GM21619 (cell line): Measurements from ENCODE around the gene EHF.

Source experiments
- ATAC-seq: cut with Tn5 transposase; IDR thresholded peaks from one replicate; pipeline ENCODE4 v1.9.1; 2021; ENCODE audit not compliant: unreplicated experiment

The EHF gene

GRCh38 chr11:34643311-34643710 is 22.4 kb downstream of the EHF start:
- no peak for ATAC-seq

- ATAC-seq: no peak
Measured at GRCh38 chr11:34643846-34644245, 23.0 kb downstream of the EHF start.

- no peak for ATAC-seq
Measured at GRCh38 chr11:34644669-34645406, 23.9 kb downstream of the EHF start.

DNA sequence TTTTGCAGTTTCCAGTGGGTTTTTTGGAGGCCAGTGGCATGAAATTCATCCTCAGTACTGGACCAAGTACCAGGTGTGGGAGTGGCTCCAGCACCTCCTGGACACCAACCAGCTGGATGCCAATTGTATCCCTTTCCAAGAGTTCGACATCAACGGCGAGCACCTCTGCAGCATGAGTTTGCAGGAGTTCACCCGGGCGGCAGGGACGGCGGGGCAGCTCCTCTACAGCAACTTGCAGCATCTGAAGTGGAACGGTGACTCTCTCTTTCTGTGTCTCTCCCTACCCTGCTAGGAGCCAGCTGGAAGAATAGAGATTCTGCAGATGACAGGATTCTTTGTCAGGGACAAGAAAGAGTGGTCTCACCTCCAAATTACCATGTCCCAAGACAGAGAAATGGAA is 25.5 kb downstream of the EHF start:
- no peak for ATAC-seq

DNA sequence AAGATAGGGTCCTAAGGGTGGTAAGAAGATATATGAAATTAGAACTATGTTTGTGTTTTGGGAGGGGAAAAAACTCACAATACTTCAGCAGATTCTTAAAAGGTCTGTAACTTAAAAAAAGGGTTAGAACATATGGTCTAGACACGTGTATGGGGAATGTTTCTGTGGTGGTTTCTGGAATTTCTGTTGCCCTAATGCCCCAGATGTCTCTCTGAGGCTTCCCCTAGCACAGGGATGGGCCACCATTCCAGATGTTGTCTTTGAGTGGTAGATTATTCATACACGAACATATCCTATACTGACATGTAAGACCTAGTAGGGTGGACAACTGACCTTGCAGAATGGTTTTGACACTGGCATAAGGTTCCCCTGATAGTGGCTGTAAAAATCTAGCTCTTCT is 26.2 kb downstream of the EHF start:
- no peak for ATAC-seq

DNA sequence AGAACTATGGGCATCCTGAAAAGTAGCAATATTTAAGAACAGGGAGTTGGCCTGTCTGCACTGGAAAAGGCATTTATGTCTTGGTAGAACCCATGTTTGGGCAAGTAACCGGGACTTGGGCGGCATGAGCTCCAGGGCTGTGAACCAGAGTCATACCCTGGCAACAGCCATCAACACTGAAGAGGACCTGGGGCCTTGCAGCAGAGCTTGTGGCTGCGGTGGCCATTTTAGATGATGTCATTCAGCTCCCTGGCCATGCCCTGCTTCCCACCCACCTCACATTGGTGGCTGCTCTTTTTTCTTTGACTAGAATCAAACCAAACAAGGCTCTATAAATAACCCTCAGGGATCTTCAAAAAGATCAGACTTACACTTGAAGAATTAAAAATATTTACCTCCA is 26.6 kb downstream of the EHF start:
- ATAC-seq: no peak

DNA sequence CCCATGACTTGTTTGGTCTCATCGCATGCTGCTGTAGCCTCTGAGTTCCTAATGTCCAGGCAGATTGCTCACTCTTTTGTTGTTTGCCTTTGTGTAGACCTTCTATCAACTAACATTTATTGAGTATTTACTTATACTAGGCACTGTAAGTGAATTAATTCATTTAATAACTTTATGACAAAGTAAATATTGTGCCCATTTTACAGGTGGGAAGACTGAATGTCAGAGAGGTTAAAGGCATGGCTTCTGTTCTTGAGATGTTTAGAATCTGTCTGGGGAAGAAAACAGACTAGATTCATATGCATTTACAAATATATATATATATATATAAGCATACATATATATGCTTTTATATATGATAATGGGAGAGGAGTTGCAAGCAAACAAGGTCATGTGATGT is 27.1 kb downstream of the EHF start:
- no peak for ATAC-seq

DNA sequence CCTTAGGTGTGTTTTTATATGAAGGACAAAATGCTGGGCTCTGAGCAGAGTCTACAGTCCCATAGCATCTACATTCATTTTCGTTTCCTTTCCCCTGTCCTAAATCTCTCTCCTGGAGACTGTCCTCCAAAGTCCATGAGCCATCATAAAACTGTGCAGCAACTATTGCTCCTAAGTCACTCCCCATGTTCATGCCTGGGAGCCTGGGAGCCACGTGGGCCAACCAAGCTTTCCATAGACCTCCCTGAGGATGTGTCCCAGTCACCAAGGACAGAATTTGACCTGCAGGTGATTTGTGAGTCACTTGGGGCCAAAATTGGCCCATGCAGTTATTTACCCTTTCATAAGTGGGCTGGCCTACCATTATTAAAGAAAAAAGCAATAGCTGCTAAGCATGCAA is 28.7 kb downstream of the EHF start:
- no peak for ATAC-seq

DNA sequence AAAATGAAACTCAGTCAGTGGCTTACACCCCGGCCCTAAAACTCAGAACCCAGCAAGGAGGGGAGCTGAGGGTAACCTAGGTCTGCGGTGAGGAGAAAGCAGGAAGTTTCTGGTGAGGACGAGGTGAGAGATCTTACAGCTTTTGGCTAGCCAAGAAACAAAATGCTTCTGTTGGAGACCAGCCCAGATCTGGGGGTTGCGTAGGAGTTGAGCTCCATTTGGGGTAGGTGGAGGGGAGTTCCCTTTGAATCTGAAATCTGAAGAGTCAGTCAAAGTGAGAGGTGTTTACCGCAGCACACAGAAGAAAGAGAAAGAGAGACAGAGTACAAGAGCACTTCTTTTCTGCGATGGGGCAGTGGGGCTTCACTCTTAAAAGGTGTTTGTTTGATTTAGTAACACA is 29.6 kb downstream of the EHF start:
- peak; percentile 91 for ATAC-seq

DNA sequence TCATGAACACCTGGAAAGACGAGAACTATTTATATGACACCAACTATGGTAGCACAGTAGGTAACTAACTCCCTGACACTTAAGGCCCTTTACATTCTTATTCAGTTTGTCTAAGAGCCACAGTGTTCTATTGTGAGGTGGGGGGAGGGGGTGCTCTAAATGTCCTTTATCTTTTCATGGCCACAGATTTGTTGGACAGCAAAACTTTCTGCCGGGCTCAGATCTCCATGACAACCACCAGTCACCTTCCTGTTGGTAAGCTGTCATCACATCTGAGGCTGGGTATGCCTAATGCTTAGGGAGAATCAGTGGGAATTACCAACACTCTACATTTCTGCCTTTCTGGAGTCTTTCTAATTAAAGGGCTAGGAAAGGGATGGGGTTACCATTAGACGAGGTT is 30.7 kb downstream of the EHF start:
- ATAC-seq: no peak

- ATAC-seq: no peak
Measured at GRCh38 chr11:34652191-34652973, 31.5 kb downstream of the EHF start.

GRCh38 chr11:34653031-34653430 is 32.1 kb downstream of the EHF start:
- ATAC-seq: no peak

DNA sequence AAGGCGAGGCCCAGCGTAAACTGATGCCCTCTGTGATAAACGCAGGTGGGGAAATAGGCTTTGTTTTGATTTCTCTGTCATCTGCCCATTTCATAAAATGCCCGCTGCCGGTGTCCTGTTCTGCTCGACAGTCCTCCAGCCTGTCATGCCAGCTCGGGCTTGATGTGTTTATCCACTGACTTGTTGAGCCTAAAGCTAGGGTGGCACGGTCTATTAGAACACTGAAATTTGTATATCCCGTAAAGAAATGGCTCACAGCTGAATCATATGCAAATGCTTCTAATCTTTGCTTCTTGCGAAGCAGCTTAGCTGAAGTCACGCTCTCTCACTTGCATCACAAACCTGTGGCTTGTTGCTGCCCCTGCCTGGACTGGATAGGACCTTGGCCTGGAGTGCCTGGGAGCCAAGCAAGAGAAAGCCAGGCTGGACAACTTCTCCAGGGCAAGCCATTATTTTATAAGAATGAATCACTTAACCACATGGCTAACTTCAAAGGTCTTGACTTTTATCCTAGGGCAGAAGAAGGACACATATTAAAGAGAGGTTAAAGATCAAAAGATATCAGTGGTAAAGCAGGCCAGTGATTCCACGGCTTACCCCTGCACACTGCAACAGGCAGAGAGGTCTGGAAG is 33.1 kb downstream of the EHF start:
- ATAC-seq: no peak

GRCh38 chr11:34654483-34655334 is 33.8 kb downstream of the EHF start:
- ATAC-seq: no peak

DNA sequence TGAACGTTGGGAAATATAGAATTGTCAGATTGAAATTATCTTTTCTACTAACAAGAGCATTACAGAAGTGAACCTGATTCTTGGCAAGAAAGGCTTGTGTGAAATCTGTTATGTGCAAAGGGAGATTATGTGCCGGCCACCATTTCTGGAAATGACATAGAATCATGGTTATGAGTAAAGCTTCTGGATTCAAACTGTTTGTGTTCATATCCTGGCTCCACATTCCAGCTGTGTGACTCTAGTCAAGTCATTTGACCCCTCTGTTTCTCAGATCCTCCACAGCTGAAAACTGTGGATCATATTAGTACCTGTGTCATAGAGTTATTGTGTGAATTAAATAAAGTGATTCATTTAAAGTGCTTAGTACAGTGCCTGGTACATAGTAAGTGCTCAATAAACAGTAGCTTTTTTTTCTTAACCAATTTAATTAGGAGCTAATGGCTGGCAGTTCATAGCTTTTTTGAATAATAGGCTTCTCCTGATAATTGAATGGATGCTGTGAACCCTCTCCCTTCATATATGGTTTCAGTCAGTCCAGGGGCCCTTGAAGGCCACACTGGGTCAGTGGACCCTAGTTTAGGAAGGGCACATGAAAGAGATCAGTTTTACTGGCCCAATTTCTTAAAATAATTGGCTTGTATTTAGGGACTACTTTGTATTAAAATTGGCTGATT is 34.6 kb downstream of the EHF start:
- no peak for ATAC-seq

- no peak for ATAC-seq
Measured at GRCh38 chr11:34656062-34656720, 35.3 kb downstream of the EHF start.

- ATAC-seq: no peak
Measured at GRCh38 chr11:34658071-34659015, 37.5 kb downstream of the EHF start.

DNA sequence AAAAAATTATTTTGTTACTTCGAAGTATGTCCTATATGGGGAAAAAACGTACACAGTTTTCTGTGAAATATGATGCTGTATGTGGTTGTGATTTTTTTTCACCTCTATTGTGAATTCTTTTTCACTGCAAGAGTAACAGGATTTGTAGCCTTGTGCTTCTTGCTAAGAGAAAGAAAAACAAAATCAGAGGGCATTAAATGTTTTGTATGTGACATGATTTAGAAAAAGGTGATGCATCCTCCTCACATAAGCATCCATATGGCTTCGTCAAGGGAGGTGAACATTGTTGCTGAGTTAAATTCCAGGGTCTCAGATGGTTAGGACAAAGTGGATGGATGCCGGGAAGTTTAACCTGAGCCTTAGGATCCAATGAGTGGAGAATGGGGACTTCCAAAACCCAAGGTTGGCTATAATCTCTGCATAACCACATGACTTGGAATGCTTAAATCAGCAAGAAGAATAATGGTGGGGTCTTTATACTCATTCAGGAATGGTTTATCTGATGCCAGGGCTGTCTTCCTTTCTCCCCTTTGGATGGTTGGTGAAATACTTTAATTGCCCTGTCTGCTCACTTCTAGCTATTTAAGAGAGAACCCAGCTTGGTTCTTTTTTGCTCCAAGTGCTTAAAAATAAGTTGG is 38.3 kb downstream of the EHF start:
- no peak for ATAC-seq
